ENCODE data around the gene TENT4B. TPM values are rescaled to one million over a fixed set of nuclear protein-coding genes. Genes with fewer than 3 reads are reported as not detected.
"Not testable (repeated sequence)": the region's sequence is repeated elsewhere in the genome, so short reads cannot be mapped to it uniquely, and the experiment has no call there.

Gene TENT4B
- total RNA-seq, 1 experiment from 2014 or later: 13.0 TPM

DNA sequence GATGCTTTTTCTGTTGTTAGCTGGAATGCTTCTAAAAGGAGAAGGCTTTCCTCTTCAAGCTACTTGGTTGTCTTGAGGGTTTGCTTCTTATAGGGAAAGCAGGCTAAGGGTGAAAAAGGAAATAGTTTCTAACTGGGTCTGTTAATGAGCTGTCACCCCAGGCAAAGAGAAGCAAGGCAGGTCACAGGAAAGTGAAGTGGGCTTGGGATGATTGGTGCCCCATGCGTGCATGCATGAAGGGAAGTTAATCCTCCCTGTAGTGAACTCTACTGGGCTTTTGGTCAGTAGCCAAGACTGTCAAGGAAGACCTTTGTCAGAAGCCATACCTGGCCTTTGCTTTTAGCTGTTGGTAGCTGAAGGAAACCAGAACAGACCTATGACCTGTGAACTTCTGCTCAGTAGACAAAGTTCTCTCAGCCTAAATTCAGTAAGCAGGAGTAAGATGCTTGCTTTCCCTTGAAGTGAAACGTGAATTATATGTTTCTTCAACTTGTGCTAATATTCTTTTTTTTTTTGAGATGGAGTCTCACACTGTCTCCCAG lies 16.5 kb downstream of the TENT4B start:
- Histone ChIP-seq H2BK20ac (ENCODE audit: low read depth, low read length, poor library complexity, severe bottlenecking) (no peak overlapping the region), H2AK5ac (ENCODE audit: insufficient read length, low read length) (no peak overlapping the region), H3K14ac (ENCODE audit: insufficient read depth, low read length) (no peak overlapping the region), H3K79me1 (ENCODE audit: insufficient read depth, low read depth, low read length, poor library complexity, severe bottlenecking) (no peaks in the 10 kb centered on the region), H3K9me3 (ENCODE audit: control insufficient read depth, low read depth, low read length) (no peaks in the 10 kb centered on the region), H3T11ph (ENCODE audit: low read length) (no peak overlapping the region), H3K4ac (ENCODE audit: low read depth, low read length) (no peak overlapping the region), H2BK12ac (ENCODE audit: insufficient read length, low read depth, low read length) (no peak overlapping the region), H3K56ac (ENCODE audit: insufficient read length, low read depth, low read length) (no peak overlapping the region), H3K79me2 (ENCODE audit: insufficient read depth, low read length) (no peaks in the 10 kb centered on the region; the same call in 1 of the 2 replicates), H3K4me1 (ENCODE audit: insufficient read depth, low read length) (no peaks in the 10 kb centered on the region), H3K23ac (ENCODE audit: insufficient read length, low read depth, low read length) (no peak overlapping the region), H3K9ac (ENCODE audit: extremely low read depth, insufficient read length, low read length) (no peak overlapping the region), H2AFZ (ENCODE audit: low read length) (no peak overlapping the region), H4K5ac (ENCODE audit: insufficient read length, low read depth, low read length) (no peak overlapping the region), H2BK5ac (ENCODE audit: insufficient read length, low read length) (no peak overlapping the region), H4K8ac (replicated peaks; ENCODE audit: insufficient read length, low read depth, low read length) (no peak overlapping the region), H4K91ac (ENCODE audit: insufficient read length, low read depth, low read length) (no peak overlapping the region), H3K27me3 (ENCODE audit: insufficient read depth, low read length) (no peaks in the 10 kb centered on the region), H2BK15ac (ENCODE audit: low read depth, low read length) (no peak overlapping the region), H2BK120ac (ENCODE audit: low read depth, low read length, poor library complexity, severe bottlenecking) (no peak overlapping the region), H3K4me2 (ENCODE audit: insufficient read depth, insufficient read length, low read length) (no peak overlapping the region), H4K20me1 (ENCODE audit: control insufficient read depth, insufficient read depth, insufficient read length) (no peaks in the 10 kb centered on the region), H3K23me2 (ENCODE audit: insufficient read length, low read depth, low read length, poor library complexity, severe bottlenecking) (no peaks in the 10 kb centered on the region), H3K27ac (ENCODE audit: insufficient read length, low read depth, low read length) (no peak overlapping the region), H3K18ac (ENCODE audit: insufficient read length, low read depth, low read length) (no peak overlapping the region)
- Mint-ChIP-seq H3K27me3 (ENCODE audit: low read depth) (no peaks in the 10 kb centered on the region), H3K36me3 (ENCODE audit: insufficient read depth in 1 of 3, low read depth in 3 of 3) (peaks cover 0 to 2% (median 0%) of the 10 kb centered on the region in 3 experiments; a peak in 2 of 7 replicates), H3K4me1 (peaks cover 9 to 10% of the 10 kb centered on the region in 2 experiments), H3K4me3 (no peak overlapping the region), H3K9me3 (no peaks in the 10 kb centered on the region), H3K27ac (peak overlapping the region in 2 of 3 experiments; percentile 12 to 19; a peak in 1 of 7 replicates)
- WGBS (ENCODE audit: extremely low coverage, insufficient read length, low lambda C conversion rate): no CpG with 5 or more reads among the region's 2 CpGs
- no peak for DNase-seq
- no peak for TF ChIP-seq CTCF (conservative IDR thresholded peaks at IDR 0.05)

DNA sequence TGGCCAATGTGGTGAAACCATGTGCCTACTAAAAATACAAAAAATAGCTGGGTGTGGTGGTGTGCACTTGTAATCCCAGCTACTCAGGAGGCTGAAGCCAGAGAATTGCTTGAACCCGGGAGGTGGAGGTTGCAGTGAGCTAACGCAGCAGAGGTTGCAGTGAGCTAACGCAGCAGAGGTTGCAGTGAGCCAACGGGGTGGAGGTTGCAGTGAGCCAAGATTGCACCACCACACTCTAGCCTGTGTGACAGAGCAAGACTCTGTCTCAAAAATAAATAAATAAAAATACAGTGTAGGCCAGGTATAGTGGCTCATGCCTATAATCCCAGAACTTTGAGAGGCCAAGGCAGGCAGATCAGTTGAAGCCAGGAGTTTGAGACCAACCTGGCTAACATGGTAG lies 18.7 kb downstream of the TENT4B start:
- H3K79me1 ChIP-seq (ENCODE audit: insufficient read depth, low read depth, low read length, poor library complexity, severe bottlenecking); H3K27me3 Mint-ChIP-seq (ENCODE audit: low read depth); H3K4me1 Mint-ChIP-seq; H3K4me3 Mint-ChIP-seq; H4K20me1 ChIP-seq (ENCODE audit: control insufficient read depth, insufficient read depth, insufficient read length); H3K4ac ChIP-seq (ENCODE audit: low read depth, low read length); H4K91ac ChIP-seq (ENCODE audit: insufficient read length, low read depth, low read length); H3K56ac ChIP-seq (ENCODE audit: insufficient read length, low read depth, low read length); H3K9ac ChIP-seq (ENCODE audit: extremely low read depth, insufficient read length, low read length); H3K4me2 ChIP-seq (ENCODE audit: insufficient read depth, insufficient read length, low read length); H3K9me3 ChIP-seq (ENCODE audit: control insufficient read depth, low read depth, low read length); H2BK120ac ChIP-seq (ENCODE audit: low read depth, low read length, poor library complexity, severe bottlenecking); H3T11ph ChIP-seq (ENCODE audit: low read length); H3K36me3 Mint-ChIP-seq (ENCODE audit: insufficient read depth in 1 of 3, low read depth in 3 of 3); H3K79me2 ChIP-seq (ENCODE audit: insufficient read depth, low read length); H3K9me3 Mint-ChIP-seq; H3K18ac ChIP-seq (ENCODE audit: insufficient read length, low read depth, low read length); H3K27ac ChIP-seq (ENCODE audit: insufficient read length, low read depth, low read length); DNase-seq; H3K27me3 ChIP-seq (ENCODE audit: insufficient read depth, low read length); H3K14ac ChIP-seq (ENCODE audit: insufficient read depth, low read length); H4K5ac ChIP-seq (ENCODE audit: insufficient read length, low read depth, low read length); H3K4me1 ChIP-seq (ENCODE audit: insufficient read depth, low read length); H2BK5ac ChIP-seq (ENCODE audit: insufficient read length, low read length); H2AK5ac ChIP-seq (ENCODE audit: insufficient read length, low read length); H2AFZ ChIP-seq (ENCODE audit: low read length); H3K23me2 ChIP-seq (ENCODE audit: insufficient read length, low read depth, low read length, poor library complexity, severe bottlenecking); H2BK15ac ChIP-seq (ENCODE audit: low read depth, low read length); H2BK20ac ChIP-seq (ENCODE audit: low read depth, low read length, poor library complexity, severe bottlenecking); H4K8ac ChIP-seq (replicated peaks; ENCODE audit: insufficient read length, low read depth, low read length); H3K23ac ChIP-seq (ENCODE audit: insufficient read length, low read depth, low read length); H3K27ac Mint-ChIP-seq; H2BK12ac ChIP-seq (ENCODE audit: insufficient read length, low read depth, low read length): not testable (repeated sequence)
- WGBS (ENCODE audit: extremely low coverage, insufficient read length, low lambda C conversion rate): no CpG with 5 or more reads among the region's 4 CpGs
